Erythroblast (primary cell): ENCODE measurements around the gene GPC3.
A peak's percentile ranks its signal among the peaks of the same experiment; 100 is the strongest.

Experiments
- DNase-seq, 2 experiments: peaks; one replicate each; lab custom pipeline; 2025; lab: John Stamatoyannopoulos, UW
- GATA1 ChIP-seq: IDR thresholded peaks from 2 replicates; pipeline ENCODE4 v1.6.1; 2011; ENCODE audit warnings: low read depth, mild to moderate bottlenecking, control low read depth, low read length, moderate library complexity
- POLR2A ChIP-seq: IDR thresholded peaks from 2 replicates; pipeline ENCODE4 v1.6.1; 2011; ENCODE audit warnings: mild to moderate bottlenecking, low read length

Gene GPC3

DNA sequence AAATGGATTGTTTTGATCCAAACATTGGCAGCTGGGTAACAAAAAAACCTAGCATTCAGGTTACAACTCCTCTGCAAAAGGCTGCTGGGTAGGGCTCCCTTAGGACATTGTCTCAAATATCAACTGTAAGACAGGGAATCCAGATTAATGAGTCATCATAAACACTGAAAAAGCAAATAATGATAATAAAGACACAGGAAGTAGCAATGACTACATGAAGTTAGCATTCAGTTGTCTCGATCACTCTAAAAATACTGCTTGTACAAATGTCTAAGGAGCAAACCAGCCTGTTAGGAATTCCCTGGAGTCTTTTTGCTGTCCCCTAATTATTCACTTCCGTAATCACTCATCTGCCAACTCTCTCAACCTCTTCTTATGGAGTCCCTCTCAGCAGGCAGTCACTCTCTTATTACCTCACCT, 259.2 kb downstream of the GPC3 start:
- no peak for DNase-seq

DNA sequence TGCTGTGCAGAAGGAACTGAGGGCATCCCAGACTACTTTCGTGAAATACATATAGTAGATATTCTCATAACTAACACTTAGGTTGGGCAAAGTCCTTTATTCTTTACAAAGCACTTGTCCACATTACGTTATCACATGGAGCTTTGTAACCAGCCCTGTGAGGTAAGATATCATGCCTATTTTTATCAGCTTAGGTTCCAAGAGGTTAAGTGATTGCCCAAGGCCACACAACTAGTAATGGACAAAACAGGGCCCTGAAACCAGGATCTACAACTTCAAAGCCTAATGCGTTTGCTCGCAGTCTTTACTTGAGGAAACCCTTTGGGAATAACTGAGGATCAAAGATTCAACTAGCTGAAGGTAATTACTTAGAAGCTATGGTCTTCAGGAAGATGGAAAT, 261.5 kb downstream of the GPC3 start:
- no peak for DNase-seq
- TF ChIP-seq GATA1 (no peak), POLR2A (no peak)

More for the DNA sequence above, 259.2 kb downstream of the GPC3 start:
- TF ChIP-seq POLR2A (no peak), GATA1 (no peak)

DNA sequence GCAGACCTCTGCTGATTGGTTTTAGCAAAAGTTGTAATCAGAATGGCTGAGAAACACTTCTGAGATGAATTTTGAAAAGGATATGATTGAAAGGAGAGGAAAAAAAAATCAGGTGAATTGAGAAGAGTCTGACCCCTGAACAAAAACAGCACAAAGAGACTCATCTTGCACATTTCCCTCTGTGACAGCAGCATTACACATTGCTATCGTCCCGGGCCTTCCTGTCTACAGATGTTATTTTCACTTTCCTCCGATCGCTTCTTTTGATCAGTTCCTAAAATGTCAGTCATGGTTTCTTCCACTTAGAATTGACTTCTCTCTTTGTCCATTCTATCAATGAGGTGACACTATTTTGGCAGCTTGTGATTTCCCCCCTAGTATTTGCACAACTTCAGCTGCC, 262.6 kb downstream of the GPC3 start:
- no peak for TF ChIP-seq POLR2A
- TF ChIP-seq GATA1, result no peak
- DNase-seq, result no peak

DNA sequence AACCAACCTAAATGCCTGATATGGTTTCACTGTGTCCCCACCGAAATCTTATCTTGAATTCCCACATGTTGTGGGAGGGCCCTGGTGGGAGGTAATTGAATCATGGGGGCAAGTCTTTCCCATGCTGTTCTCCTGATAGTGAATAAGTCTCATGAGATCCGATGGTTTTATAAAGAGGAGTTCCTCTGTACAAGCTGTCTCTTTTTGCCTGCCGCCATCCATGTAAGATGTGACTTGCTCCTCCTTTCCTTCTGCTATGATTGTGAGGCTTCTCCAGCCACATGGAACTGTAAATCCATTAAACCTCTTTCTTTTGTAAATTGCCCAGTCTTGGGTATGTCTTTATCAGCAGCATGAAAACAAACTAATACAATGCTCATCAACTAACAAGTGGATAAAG, 265.1 kb downstream of the GPC3 start:
- peak; percentile 0 to 1 for DNase-seq

DNA sequence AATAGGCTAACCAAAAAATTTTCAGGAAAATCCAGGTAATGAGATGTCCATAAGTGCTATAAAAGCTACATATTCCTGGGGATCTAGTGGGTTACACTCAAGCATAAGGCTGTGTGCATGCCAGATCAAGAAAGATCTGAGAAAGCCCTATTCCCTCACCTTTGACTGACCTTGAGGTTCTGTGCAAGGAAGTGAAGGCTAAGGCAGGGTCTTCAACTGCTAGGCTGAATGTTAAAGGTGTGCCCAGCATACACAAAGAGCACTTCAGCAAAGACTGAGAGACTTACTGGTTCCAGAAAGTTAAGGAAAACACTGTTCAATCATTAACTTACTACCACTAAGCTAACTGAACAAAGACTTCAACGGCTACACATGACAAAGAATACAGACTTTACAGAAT, 269.7 kb downstream of the GPC3 start:
- no peak for TF ChIP-seq GATA1
- TF ChIP-seq POLR2A, result no peak
- DNase-seq, result no peak

DNA sequence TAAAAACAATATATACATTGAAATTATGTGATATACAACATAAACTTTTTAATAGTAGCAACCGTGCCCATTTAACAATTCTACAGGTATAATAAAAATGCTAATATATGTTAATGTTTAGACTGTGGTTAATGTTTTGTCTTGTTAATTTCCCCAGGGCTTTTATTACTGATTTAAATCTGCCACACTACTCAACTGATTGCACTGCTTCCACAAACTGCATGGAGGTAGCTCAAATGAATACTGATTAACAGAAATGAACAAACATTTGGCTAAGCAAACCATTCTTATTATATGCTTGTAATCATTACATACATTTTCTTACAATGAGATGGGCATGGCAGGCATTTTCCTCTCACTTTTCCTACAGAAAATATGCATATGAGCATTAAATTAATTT, 275.9 kb downstream of the GPC3 start:
- TF ChIP-seq GATA1, result no peak
- no peak for TF ChIP-seq POLR2A
- no peak for DNase-seq

DNA sequence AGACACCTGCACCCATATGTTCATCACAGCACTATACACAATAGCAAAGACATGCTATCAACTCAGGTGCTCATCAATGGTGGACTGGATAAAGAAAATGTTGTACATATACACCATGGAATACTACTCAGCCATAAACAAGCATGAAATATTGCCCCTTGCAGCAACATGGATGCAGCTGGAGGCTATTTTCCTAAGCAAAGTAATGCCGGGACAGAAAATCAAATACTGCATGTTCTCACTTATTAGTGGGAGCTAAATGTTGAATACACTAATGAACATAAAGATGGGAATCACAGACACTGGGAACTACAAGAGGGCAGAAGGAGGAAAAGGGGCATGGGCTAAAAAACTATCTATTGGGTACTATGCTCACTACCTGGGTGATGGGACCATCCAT, 278.5 kb downstream of the GPC3 start:
- DNase-seq, result no peak
- TF ChIP-seq GATA1 (no peak), POLR2A (no peak)

DNA sequence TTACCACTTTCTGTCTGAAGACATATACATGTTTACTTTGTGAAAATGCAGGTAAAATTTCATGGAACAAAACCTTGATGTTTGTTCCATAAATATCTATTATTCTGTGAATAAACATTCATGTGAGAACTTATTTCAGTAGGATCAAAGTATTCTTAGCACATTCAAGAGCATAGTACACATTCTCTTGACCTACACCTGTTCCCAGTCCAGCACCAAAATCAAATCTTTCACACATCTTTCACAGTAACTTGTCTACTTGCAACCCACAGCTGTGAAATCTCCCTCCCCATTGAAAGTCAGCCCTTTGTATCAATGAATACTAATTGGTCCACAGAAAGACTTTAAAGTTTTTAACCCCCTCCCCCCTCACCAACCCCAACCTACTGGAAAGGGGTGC, 283.2 kb downstream of the GPC3 start:
- DNase-seq, result no peak
- TF ChIP-seq GATA1, result no peak
- no peak for TF ChIP-seq POLR2A

DNA sequence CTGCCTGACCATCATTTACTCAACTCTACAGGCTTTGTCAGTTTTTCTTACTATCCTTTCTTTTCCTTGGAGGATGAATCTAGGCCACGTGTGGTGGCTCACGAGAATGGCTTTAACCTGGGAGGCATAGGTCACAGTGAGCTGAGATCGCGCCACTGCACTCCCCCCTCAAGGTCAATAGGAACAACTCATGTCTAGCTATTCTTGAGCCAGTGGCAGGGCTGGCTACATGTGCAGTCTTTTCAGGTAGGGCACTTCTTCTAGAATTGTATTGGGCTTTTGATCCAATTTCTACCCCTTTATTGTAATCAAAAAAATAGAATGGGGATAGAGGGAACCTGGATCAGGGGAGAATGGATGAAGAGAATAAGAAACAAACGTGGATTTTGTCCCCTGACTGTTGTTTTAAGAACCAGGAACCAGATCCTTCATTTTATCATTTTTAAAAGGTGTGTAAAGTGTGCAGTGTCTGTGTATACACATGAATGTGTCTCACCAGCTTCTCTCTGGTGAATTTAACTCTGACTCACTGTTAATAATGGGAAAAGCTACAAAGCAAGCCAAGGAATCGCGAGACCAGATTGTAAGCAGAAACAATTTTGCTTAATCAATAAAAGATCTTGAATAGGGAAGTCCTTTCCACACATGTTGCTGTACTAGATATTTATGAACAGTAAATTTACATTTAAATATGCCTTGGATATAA, 286.2 kb downstream of the GPC3 start:
- no peak for TF ChIP-seq POLR2A
- no peak for TF ChIP-seq GATA1
- DNase-seq, result no peak

DNA sequence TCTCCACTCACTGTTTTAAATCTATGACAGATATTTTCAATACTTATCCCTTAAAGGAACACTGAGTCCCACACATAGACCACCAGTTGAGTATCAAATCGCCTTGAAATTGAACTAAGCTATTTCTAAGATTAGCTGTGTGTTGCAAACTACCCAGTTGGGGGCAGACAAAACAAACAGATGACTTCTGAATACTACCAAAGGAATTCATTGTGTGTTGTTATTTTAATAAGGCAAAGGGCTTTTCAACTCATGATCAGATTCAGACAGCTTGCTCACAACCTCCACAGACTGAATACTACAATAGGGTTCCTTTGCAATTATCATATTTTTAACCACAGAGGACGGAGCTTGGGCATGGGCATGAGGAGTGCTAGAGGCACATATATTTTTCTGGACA, 287.1 kb downstream of the GPC3 start:
- TF ChIP-seq POLR2A, result no peak
- no peak for TF ChIP-seq GATA1
- no peak for DNase-seq

DNA sequence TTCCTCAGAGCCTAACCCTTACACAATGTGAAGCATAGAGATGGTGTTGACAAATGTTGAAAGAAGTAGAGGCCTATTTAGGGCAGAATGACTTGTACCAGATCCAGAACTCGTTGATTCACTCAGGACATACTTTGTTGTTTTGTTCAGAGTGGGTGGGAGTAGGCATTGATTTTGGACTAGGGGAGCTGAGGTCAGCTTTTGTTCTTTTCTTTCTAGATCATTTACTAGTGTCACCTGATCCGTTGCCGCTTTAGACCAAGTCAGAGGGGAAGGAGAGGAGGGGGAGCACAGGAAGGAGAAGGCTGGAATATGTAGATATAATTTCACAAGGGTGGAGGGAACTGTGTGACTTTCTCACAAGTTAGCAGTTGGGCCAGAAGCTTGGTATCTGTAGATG, 287.7 kb downstream of the GPC3 start:
- DNase-seq, result no peak
- no peak for TF ChIP-seq POLR2A
- TF ChIP-seq GATA1, result no peak

DNA sequence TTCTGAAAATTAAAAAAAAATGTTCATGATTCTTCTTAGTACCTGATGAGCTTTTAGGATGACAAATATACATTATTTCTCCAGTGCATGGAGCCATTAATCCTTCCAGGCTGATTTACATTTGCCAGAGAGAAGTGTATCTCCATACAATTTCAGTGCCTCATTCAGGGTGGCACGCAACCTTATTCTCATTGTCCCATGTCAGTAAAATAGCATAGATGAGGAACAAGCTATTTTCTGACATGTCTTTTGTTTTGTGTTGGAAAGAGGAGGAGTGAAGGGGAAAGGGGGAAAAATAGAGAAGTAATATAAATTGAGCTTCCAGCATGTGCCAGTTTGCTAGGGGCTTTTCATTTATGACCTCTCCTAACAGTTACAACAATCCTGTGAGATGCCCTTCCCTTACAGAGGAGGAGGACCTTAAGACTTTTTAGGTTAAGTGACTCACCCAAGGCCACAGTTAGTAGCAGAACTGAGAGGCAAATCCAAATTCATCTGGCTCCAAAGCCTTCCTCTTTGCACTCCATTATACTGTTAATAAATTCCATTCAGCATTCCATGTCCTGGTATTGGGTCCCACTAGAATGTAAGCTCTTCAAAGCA, 295.3 kb downstream of the GPC3 start:
- TF ChIP-seq GATA1, result no peak
- no peak for TF ChIP-seq POLR2A
- DNase-seq, result no peak

DNA sequence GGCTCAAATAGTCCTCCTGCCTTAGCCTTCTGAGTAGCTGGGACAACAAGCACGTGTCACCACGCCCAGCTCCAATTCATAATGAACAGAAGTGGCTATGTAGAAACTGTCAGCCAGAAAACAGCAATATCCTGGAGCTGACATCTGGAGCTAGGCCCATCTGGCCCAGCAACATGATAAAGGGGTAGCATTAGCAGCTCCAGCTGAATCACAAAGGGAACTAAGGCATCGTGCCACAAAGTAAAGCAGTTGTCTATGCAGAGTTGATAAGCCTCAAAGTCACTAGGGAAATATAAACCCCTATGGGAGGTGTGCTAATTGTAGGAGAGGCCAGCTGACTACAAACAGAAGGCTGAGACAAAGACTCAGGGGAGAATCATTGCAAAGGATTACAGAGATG, 299.6 kb downstream of the GPC3 start:
- no peak for DNase-seq
- TF ChIP-seq POLR2A, result no peak

DNA sequence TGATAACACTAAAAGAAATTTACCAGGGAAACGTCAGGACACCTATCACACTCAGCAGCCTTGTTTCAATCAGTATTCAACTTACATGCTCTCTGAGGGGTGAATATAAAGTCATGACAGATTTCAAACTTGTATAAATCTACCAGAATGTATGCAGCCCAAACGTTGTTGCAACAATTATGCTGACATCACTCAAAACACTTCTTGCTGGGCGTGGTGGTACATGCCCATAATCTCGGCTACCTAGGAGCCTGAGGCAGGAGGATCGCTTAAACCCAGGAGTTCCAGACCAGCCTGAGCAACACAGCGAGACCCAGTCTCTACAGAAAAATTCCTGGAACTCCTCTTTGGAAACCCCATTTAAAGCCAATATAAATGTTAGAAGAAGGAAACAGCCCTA, 303.5 kb downstream of the GPC3 start:
- no peak for DNase-seq
- TF ChIP-seq GATA1 (no peak), POLR2A (no peak)

DNA sequence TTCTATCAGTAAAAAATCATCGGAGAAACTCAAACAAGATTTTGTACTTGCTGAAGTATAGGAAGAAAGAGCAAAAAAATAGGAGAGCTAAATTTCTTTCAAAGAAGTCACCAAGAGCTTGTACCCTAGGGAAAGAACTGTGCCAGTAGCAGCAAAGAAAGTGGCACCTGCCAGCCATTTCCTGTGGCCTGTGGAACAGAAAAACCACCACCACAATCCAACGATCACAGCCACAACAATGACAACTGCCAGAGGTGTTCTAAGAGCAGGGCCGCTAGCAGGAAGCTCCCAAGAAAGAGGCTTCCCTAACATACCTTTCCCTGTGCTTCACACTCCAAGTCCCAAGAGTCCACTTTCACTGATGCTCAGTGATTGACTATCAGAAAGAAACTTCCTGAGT, 304.0 kb downstream of the GPC3 start:
- no peak for DNase-seq
- TF ChIP-seq GATA1 (no peak), POLR2A (no peak)
